Activated T-cell treated with anti-CD3 and anti-CD28 coated beads, Interleukin-2, amount 50 U/mL, for 4 hours (primary cell): Measurements from ENCODE around the gene COL25A1. TPM values are rescaled to one million over a fixed set of nuclear protein-coding genes. Genes with fewer than 3 reads are reported as not detected.

Source experiments
- ATAC-seq, 2 donors: fragments of 200-7000 bp; cut with Tn5 transposase; one replicate each; pipeline ENCODE4 v1.10.0; 2021
- DNase-seq: peaks from one replicate; pipeline ENCODE4 v3.0.0-alpha.2; 2020
- H3K27me3 Mint-ChIP-seq: one replicate; pipeline ENCODE4 v1.8.0; 2021; ENCODE audit warnings: low read depth, mixed read lengths
- H3K36me3 Mint-ChIP-seq: one replicate; pipeline ENCODE4 v1.8.0; 2022; ENCODE audit warnings: mixed read lengths; ENCODE audit not compliant: insufficient read depth
- H3K4me1 Mint-ChIP-seq: one replicate; pipeline ENCODE4 v1.8.0; 2021; ENCODE audit warnings: low read depth, mixed read lengths
- H3K4me3 Mint-ChIP-seq: one replicate; pipeline ENCODE4 v1.8.0; 2021; ENCODE audit warnings: mild to moderate bottlenecking, moderate library complexity, mixed read lengths
- H3K9me3 Mint-ChIP-seq: one replicate; pipeline ENCODE4 v1.8.0; 2021; ENCODE audit warnings: mixed read lengths
- total RNA-seq, 3 donors: library from RNA; stranded (reverse); gene quantifications; one replicate each; pipeline ENCODE4 v1.2.1, GENCODE V29; 2021

The COL25A1 gene
- total RNA-seq, result under 1 TPM in 1 of 3 donors, not detected in 2; 0.05 TPM

DNA sequence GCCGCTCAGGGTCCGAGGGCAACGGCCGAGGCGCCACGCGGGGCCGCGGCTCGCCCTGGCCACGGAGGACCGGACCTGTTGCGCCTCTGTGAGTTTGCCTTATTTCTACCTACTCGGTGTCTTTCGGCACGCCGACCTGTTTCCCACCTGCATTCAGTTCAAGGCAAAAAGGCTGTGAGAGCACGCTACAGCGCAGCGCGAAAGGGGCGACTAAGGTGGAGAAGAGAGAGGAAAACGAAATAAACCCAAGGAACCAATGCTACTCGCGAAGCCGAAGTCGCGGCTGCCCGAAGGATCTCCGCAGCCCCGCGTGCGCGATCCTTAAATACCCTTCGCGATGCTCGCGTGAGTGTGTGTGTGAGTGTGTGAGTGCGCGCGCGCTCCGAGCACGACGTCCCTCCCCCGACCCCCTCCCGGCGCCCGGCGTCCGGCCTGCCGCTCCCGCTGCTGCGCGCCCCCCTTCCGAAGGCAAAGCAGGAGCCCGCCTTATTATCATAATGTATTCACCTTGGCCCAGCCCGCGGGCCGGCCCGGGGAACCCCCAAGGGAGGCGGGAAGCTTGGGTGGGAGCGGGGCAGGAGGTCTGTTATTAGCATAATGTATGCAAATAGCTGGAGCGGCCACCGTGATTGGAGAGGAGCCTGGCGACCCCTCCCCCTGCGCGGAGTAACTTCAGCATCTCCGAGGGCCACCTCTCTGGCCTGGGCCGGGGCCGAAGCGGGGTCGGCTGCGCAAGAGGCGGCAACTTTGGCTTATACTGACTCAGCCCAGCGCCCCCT lies at the start of gene COL25A1:
COL25A1 (minus strand) TSS at position 298 of the 779 bp plus-strand sequence.
- peak; percentile 61 to 70 for ATAC-seq
- peaks cover 16% of the 10 kb centered on the region for H3K4me1 Mint-ChIP-seq
- H3K36me3 Mint-ChIP-seq, result no peaks in the 10 kb centered on the region
- no peaks in the 10 kb centered on the region for H3K9me3 Mint-ChIP-seq
- H3K27me3 Mint-ChIP-seq, result peaks cover 55% of the 10 kb centered on the region
- DNase-seq, result peak; percentile 17
- peak within 1 kb of the TSS; percentile 77 for H3K4me3 Mint-ChIP-seq

DNA sequence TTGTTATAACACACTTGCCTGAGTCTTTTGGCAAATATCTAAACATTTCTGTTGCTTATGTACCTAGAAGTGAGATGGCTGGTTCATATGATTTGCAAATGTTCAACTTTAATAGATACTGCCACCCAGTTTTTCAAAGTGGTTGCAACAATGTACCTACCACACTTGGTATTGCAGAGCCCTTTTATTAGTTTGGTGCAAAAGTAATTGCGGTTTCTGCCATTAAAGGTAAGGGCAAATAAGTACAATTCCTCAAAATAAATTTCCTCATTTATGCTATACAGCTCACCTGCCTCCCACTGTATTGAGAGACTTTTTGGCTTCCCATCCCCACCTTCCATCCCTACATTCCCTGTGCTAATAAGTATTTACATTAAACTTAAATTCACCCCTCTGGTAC lies 47.7 kb upstream of the COL25A1 start:
- Mint-ChIP-seq H3K4me1 (no peaks in the 10 kb centered on the region), H3K36me3 (no peaks in the 10 kb centered on the region), H3K9me3 (peaks cover 10% of the 10 kb centered on the region), H3K27me3 (peaks cover 7% of the 10 kb centered on the region), H3K4me3 (no peak overlapping the region)
- ATAC-seq (no peak), DNase-seq (no peak)

DNA sequence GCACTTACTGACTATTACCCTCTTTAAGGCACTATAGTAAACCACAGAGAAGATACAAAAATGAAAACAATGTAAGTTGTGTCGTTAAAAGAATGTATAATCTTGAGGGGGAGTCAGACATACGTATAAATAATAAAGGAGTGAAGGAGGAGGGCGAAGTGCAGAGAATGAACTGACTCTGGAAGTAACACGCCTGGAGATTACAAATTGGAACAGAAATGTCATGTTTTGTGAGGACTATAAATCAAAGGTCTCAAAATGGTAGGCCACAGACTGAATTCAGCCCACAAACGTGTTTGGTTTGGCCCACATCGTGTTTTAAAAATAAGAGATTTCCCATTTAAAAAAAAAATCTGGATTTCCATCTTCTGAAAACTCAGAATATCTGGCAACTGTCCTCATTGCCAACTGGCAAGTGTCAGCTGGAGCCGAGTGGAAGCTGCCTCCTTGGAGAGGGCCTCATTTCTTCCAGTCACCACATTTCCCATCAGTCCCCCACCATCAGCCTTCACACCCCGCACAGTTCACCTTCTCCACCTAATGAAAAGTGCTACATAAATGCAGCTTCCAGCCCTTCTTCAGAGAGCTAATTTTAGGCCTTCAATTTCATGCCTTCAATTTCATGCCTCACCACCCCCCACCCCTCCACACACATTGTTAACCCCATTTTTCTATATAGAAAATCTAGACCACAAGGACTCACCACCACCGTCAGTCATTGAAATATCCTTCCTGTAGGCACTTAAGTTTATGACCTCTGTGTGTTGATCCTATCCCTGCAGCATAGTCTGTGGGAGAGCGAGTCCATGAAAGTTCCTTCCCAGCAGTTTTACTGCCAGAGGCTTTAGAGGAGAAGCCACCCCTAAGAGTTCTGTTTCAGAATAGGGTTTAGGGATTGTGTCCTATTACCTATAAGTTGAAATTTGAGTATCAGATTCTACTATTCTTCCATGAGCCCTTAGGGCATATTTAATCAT lies 32.0 kb upstream of the COL25A1 start:
- no peaks in the 10 kb centered on the region for H3K4me1 Mint-ChIP-seq
- no peaks in the 10 kb centered on the region for H3K9me3 Mint-ChIP-seq
- no peak overlapping the region for H3K4me3 Mint-ChIP-seq
- no peaks in the 10 kb centered on the region for H3K36me3 Mint-ChIP-seq
- peaks cover 3% of the 10 kb centered on the region for H3K27me3 Mint-ChIP-seq
- DNase-seq, result no peak
- no peak for ATAC-seq

DNA sequence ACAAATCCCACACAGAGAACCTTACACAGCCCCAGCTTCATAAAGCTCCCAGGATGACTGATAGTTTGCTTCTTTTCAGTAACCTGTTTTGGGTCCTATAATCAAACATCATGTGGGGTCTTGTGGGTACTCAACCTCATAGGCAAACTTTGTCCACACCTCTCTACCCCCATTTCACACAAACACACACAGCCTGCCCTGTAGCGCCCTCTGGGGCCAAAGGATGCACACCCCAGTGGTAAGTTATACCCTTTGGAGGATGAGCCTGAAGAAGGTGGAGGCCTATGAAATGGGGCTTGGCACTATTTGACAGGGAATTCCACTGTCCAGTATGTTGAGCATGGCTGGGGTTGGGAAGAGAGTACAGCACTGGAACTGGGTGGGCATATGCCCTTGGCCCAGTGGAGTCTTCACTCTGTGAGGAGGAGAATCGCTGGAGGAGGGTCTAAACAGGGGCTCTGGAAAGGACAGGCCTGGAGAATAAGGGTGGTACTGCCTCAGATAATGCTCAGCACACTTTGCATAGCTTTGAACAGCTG lies 30.5 kb upstream of the COL25A1 start:
- ATAC-seq, result peak in 1 of 2 donors; percentile 40
- Mint-ChIP-seq H3K4me3 (no peak overlapping the region), H3K27me3 (no peaks in the 10 kb centered on the region), H3K4me1 (no peaks in the 10 kb centered on the region), H3K36me3 (no peaks in the 10 kb centered on the region), H3K9me3 (no peaks in the 10 kb centered on the region)
- DNase-seq, result no peak

DNA sequence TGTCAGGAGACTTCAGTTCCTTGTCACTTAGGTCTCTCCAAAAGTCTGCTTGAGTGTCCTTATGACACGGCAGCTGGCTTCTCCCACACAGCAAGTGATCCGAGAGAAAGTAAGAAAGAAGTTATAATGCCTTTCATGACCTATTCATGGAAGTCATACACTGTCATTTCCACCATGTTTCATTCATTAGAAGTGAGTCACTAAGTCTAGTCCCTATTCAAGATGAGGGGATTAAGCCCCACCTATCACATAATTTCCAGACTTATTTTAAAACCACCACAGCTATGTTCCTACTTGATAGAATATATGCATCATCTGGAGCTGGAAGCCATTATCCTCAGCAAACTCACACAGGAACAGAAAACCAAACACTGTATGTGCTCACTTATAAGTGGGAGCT lies 25.2 kb upstream of the COL25A1 start:
- Mint-ChIP-seq H3K27me3 (peaks cover 2% of the 10 kb centered on the region), H3K9me3 (peaks cover 13% of the 10 kb centered on the region), H3K36me3 (no peaks in the 10 kb centered on the region), H3K4me3 (no peak overlapping the region), H3K4me1 (no peaks in the 10 kb centered on the region)
- ATAC-seq (no peak), DNase-seq (no peak)

DNA sequence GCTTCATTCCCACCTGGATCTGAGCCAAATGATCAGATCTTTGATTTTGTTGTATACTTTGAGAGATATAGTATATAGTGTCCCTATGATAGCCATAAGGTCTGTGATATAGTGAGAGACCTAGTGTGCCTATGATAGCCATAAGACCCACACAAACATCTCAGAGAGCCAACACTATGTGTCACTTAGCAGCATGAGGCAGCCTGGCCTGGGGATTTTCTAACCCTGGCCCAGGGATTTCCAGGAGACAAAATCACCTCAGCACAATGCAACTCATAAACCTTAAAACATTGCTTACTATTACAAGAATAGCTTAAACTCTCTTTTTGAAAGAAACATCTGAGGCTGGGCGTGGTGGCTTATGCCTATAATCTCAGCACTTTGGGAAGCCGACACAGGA lies 23.2 kb upstream of the COL25A1 start:
- Mint-ChIP-seq H3K4me3 (no peak overlapping the region), H3K36me3 (peaks cover 1% of the 10 kb centered on the region), H3K4me1 (no peaks in the 10 kb centered on the region), H3K27me3 (peaks cover 2% of the 10 kb centered on the region), H3K9me3 (peaks cover 25% of the 10 kb centered on the region)
- no peak for ATAC-seq
- no peak for DNase-seq

DNA sequence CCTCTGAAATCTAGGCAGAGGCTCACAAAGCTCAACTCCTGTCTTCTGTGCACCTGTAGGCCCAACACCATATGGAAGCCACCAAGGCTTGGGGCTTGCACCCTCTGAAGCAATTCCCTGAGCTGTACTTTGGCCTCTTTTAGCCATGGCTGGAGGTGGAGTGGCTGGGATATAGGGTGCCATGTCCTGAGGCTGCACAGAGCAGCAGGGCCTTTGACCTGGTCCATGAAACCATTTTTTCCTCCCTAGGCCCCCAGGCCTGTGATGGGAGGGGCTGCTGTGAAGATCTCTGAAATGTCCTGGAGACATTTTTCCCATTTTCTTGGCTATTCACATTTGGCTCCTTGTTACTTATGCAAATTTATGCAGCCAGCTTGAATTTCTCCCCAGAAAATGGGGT lies 20.9 kb upstream of the COL25A1 start:
- Mint-ChIP-seq H3K4me3 (no peak overlapping the region), H3K27me3 (peaks cover 6% of the 10 kb centered on the region), H3K4me1 (no peaks in the 10 kb centered on the region), H3K36me3 (peaks cover 1% of the 10 kb centered on the region), H3K9me3 (peaks cover 29% of the 10 kb centered on the region)
- ATAC-seq (no peak), DNase-seq (no peak)

DNA sequence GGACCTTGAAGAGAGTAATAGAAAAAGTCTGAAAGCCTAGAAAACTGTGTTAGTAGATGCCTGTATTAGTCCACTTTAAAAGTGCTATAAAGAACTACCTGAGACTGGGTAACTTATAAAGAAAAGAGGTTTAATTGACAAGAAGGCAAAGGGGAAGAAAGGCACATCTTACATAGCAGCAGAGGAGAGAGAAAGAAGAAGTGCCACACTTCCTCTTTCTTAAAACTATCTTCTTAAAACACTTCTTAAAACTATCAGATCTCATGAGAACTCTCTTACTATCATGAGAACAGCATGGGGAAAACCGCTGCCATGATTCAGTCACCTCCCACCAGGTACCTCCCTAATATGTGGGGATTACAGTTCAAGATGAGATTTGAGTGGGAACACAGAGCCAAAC lies 18.8 kb upstream of the COL25A1 start:
- H3K4me3 Mint-ChIP-seq, result no peak overlapping the region
- peaks cover 6% of the 10 kb centered on the region for H3K27me3 Mint-ChIP-seq
- ATAC-seq, result no peak
- H3K9me3 Mint-ChIP-seq, result peaks cover 29% of the 10 kb centered on the region
- peaks cover 1% of the 10 kb centered on the region for H3K36me3 Mint-ChIP-seq
- H3K4me1 Mint-ChIP-seq, result no peaks in the 10 kb centered on the region
- no peak for DNase-seq

DNA sequence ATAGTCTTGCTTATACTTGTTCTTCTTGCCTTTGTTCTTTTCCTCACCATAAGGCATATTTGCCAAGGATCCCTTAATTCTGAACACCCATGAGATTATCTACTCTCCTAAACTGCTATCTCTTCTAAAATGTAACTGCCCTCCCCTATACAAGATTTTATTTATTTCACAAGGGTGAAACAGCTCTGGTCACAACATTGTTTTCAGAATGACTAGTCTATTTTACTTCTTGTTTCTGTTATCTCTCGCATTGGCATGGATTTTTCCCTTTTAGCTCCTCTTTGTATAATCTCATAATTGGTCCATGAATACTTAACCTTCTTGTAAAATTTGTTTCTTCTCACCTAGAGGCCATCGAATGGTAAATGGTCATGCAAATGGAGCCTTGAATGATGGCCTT lies 17.2 kb upstream of the COL25A1 start:
- H3K27me3 Mint-ChIP-seq, result peaks cover 9% of the 10 kb centered on the region
- H3K4me3 Mint-ChIP-seq, result no peak overlapping the region
- no peaks in the 10 kb centered on the region for H3K4me1 Mint-ChIP-seq
- ATAC-seq (no peak), DNase-seq (no peak)
- peaks cover 1% of the 10 kb centered on the region for H3K36me3 Mint-ChIP-seq
- peaks cover 29% of the 10 kb centered on the region for H3K9me3 Mint-ChIP-seq

DNA sequence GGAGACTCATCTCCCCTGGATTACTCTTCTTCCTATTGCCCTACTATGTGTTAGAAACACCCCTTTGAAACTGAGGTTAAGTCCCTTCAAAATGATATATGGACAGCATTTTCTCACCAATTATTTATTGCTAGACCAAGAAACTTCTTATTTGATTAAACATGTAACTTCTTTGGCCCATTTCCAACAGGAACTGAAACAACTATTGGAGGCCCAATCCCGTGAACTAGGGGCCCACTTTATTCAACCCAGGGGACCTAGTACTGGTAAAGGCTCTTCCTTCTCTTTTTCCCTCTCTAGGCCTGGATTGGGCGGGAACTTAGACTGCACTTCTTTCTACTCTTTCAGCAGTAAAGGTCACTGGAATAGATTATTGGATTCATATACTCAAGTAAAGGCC lies 16.7 kb upstream of the COL25A1 start:
- Mint-ChIP-seq H3K9me3 (peaks cover 26% of the 10 kb centered on the region), H3K36me3 (peaks cover 1% of the 10 kb centered on the region), H3K4me3 (no peak overlapping the region), H3K4me1 (no peaks in the 10 kb centered on the region), H3K27me3 (peaks cover 9% of the 10 kb centered on the region)
- ATAC-seq, result no peak
- no peak for DNase-seq

DNA sequence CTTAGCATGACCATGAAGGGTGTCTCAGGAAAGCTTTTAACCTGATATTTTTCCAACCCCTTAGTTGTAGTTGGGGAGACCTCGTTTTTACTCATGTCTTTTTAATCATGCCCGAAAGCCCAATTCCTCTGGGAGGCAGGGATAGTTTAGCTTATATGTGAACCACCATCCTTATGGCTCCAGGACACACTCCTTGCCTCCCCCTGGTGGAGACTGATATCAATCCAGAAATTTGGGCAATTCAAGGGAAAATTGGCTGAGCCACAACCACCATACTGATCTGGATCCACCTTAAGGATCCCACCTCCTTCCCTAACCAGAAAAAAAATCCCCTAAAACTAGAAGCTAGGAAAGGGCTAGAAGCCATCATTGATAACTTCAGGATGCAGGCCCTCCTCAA lies 13.4 kb upstream of the COL25A1 start:
- H3K4me1 Mint-ChIP-seq, result no peaks in the 10 kb centered on the region
- no peaks in the 10 kb centered on the region for H3K36me3 Mint-ChIP-seq
- no peak for DNase-seq
- H3K9me3 Mint-ChIP-seq, result peaks cover 17% of the 10 kb centered on the region
- H3K27me3 Mint-ChIP-seq, result peaks cover 7% of the 10 kb centered on the region
- ATAC-seq, result no peak
- no peak overlapping the region for H3K4me3 Mint-ChIP-seq

DNA sequence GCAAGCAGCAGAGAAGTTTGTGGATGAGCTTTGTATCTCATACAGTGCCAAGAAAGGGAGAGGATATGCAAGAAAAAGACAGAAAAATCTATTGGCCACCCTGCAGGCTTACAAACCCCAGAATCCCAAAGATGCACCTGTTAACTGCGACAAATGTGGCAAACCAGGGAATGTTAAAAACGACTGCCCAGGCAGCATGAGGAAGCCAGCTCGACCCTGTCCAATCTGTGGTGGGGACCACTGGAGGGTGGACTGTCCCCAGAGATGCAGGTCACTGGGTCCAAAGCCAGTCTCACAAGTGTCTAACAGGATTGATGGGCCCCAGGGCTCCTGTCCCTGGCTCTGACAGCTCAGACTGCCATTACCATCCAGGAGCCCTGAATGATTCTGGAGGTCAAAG lies 12.9 kb upstream of the COL25A1 start:
- Mint-ChIP-seq H3K36me3 (no peaks in the 10 kb centered on the region), H3K9me3 (peaks cover 12% of the 10 kb centered on the region)

DNA sequence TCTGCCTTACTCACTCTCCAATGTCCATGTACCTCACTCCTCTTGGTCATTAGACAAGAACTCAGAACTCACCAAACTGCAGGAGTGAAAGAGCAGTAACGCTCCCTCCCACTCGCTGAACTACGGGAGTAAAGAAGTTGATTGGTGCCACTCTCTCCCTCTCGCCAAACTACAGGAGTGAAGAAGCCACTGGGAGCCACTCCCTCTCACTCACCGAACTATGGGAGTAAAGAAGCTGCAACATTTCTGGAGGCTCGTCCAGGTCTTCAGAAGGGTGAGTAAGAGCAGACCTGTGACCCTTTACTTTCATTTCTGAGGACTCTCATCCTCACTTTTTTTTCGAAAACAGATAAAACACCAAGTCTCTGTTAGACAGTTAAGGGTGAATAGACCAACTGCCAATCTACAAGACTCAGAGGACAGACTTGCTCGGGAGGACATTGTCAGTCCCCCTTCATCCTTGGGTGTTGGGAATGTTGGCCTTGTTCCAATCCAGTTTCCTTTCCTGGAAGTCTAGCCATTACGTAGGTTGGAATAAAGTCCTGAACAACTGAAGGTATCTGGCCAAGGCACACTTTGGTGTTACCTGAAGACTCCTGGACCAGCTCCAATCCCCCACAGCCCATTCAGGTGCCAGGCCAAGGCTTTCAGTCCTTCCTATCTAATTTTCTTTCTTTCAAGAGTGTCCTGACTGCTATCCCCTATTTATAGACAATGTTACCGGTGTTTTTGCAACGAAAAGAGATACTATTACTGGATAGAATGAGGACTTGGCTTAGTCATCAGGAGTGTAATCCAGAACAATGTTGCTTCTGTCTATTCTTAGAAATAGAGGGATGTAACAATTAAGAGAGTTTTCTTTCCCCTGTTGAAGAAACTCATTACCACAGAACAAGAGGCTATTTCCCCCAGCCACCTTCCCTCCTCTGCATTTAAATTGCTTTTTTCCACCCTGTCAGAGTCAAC lies 11.0 kb upstream of the COL25A1 start:
- Mint-ChIP-seq H3K4me3 (no peak overlapping the region), H3K4me1 (no peaks in the 10 kb centered on the region), H3K36me3 (no peaks in the 10 kb centered on the region), H3K9me3 (peaks cover 11% of the 10 kb centered on the region), H3K27me3 (peaks cover 9% of the 10 kb centered on the region)
- ATAC-seq (no peak), DNase-seq (no peak)

More for the DNA sequence above, 12.9 kb upstream of the COL25A1 start:
- ATAC-seq (no peak), DNase-seq (no peak)
- Mint-ChIP-seq H3K27me3 (peaks cover 7% of the 10 kb centered on the region), H3K4me1 (no peaks in the 10 kb centered on the region), H3K4me3 (no peak overlapping the region)
